Pancreas (tissue), 10 donors: ENCODE data around the gene RAVER1. TPM values are rescaled to one million over a fixed set of nuclear protein-coding genes. Genes with fewer than 3 reads are reported as not detected.

ENCODE experiments used
- ATAC-seq, 4 donors: fragments of 200-7000 bp; cut with Tn5 transposase; one replicate each; pipeline versions ENCODE4 v1.8.0 to v1.9.1; 2020; ENCODE audit warnings: mild to moderate bottlenecking in 4 of 4, moderate library complexity in 4 of 4
- DNase-seq, 6 donors: peaks; one replicate each; pipeline ENCODE4 v3.0.0-alpha.2; 2020
- FAIRE-seq: peaks from 2 replicates; lab custom pipeline; 2012; peaks lifted over from hg19 to GRCh38; lab: Jason Lieb, UNC
- H3K27ac ChIP-seq, 4 donors: fragments of 200-600 bp; sonication (generic); 1 replicate in 3 of 4; 2 replicates in 1 of 4; pipeline versions ENCODE4 v1.5.0 to v1.8.0; 2020
- H3K27me3 ChIP-seq, 4 donors: fragments of 200-600 bp; one replicate each; pipeline ENCODE4 v1.8.0; 2021
- H3K36me3 ChIP-seq, 3 donors: fragments of 200-600 bp; sonication (generic) in 1 of 3; one replicate each; pipeline versions ENCODE4 v1.5.0 to v1.8.0; 2020 to 2021
- H3K4me1 ChIP-seq, 3 donors: fragments of 200-600 bp; one replicate each; pipeline ENCODE4 v1.8.0; 2021
- H3K4me3 ChIP-seq, 4 donors: fragments of 200-600 bp; sonication (generic) in 2 of 4; one replicate each; pipeline versions ENCODE4 v1.5.0 to v1.8.0; 2020 to 2021
- H3K9me3 ChIP-seq, 4 donors: fragments of 200-600 bp; one replicate each; pipeline ENCODE4 v1.8.0; 2021
- CTCF ChIP-seq, 4 donors: fragments of 200-600 bp; sonication (generic) in 3 of 4; IDR thresholded peaks; one replicate each; pipeline versions ENCODE4 v1.5.0 to v1.8.0; 2021; ENCODE audit warnings: antibody characterized with exemption in 4 of 4
- WGBS, 2 donors: extraction: QIAGEN DNeasy Blood & Tissue Kit; methylation state at CpG; one replicate each; pipeline ENCODE4 v1.1.7; 2013; 5-methylcytosine and 5-hydroxymethylcytosine counted together
- intact Hi-C, 3 donors: fragments of 100-400 bp; cut with DNase I; formaldehyde crosslinking; loops; one replicate each; pipeline versions ENCODE4 v1.11.1 to v1.14.2; 2022
- polyA plus RNA-seq, 2 donors: library from polyadenylated mRNA; stranded (reverse); fragments of 200-250 nt; gene quantifications; one replicate each; pipeline ENCODE4 v1.2.3, GENCODE V29; 2013
- total RNA-seq, 6 donors: library from RNA; stranded (reverse); fragmentation: NEBNext Ultra II Directional in 4 of 6; extraction: Animal tissue kit (Norgen Biotek cat#: 25700) in 4 of 6; gene quantifications; one replicate each; pipeline versions ENCODE4 v1.2.1 to v1.2.4, GENCODE V29; 2021 to 2023
- donor health status: healthy with polysubstance abuse.
- donor health status: DM: no; HTN: no; CAD: no; lungs with moderate emphysema.
- donor health status: DM: no; HTN: no; CAD: no.
- donor health status: control.
- donor health status: control.
- donor health status: Bipolar disorder and iron deficiency.
- donor health status: DM: yes; HTN: yes; CAD: no.
- donor health status: DM: no; HTN: no; CAD: no.
- donor health status: DM: no; HTN: no; CAD: no.
- donor health status: DM: yes; HTN: yes; CAD: no.

The RAVER1 gene
- total and polyA plus RNA-seq, 8 donors = 6.0 to 17.3 (median 11.5) TPM

GRCh38 chr19:10317857-10318462, 15.4 kb downstream of the RAVER1 start:
- ATAC-seq = no peak
- Histone ChIP-seq H3K4me1 (peaks cover 0 to 9% (median 4%) of the 10 kb centered on the region in 3 donors), H3K4me3 (no peak overlapping the region), H3K36me3 (peaks cover 0 to 30% (median 10%) of the 10 kb centered on the region in 3 donors), H3K9me3 (no peaks in the 10 kb centered on the region), H3K27ac (no peak overlapping the region), H3K27me3 (no peaks in the 10 kb centered on the region)
- no peak for TF ChIP-seq CTCF (IDR thresholded peaks at IDR 0.05)
- no peak for FAIRE-seq
- intact Hi-C loops = no loop called here
- no peak for DNase-seq
- WGBS, 2 donors = 95% methylated on average over 15 of the region's 15 CpGs

- DNase-seq = no peak
- Histone ChIP-seq H3K27me3 (no peaks in the 10 kb centered on the region), H3K36me3 (peaks cover 0 to 24% (median 10%) of the 10 kb centered on the region in 3 donors), H3K4me1 (peaks cover 0 to 9% (median 4%) of the 10 kb centered on the region in 3 donors), H3K27ac (no peak overlapping the region), H3K4me3 (no peak overlapping the region), H3K9me3 (no peaks in the 10 kb centered on the region)
- no peak for FAIRE-seq
- no peak for ATAC-seq
- intact Hi-C loops = no loop called here
- no peak for TF ChIP-seq CTCF (IDR thresholded peaks at IDR 0.05)
- WGBS, 2 donors = 87% methylated on average over 24 to 29 of the region's 29 CpGs
Observed at GRCh38 chr19:10317045-10317856, 16.1 kb downstream of the RAVER1 start.

- intact Hi-C loops = no loop called here
- Histone ChIP-seq H3K27ac (peak overlapping the region in 1 of 4 donors; percentile 15), H3K9me3 (no peaks in the 10 kb centered on the region), H3K4me1 (peaks cover 0 to 9% (median 4%) of the 10 kb centered on the region in 3 donors), H3K36me3 (peaks cover 0 to 23% (median 10%) of the 10 kb centered on the region in 3 donors), H3K4me3 (peak overlapping the region in 2 of 4 donors; percentile 73 to 78), H3K27me3 (no peaks in the 10 kb centered on the region)
- DNase-seq (peak in 2 of 6 donors; percentile 36 to 76), ATAC-seq (peak in 3 of 4 donors; percentile 2 to 9 (median 5)), FAIRE-seq (no peak)
- WGBS, 2 donors = 53 to 65% methylated on average over 19 of the region's 19 CpGs
- TF ChIP-seq CTCF (IDR thresholded peaks at IDR 0.05) = no peak
Observed at GRCh38 chr19:10316229-10317044, 16.9 kb downstream of the RAVER1 start.

- ATAC-seq = peak; percentile 94 to 97 (median 96)
- Histone ChIP-seq H3K4me1 (peaks cover 0 to 9% (median 4%) of the 10 kb centered on the region in 3 donors), H3K36me3 (peaks cover 0 to 23% (median 3%) of the 10 kb centered on the region in 3 donors), H3K27me3 (no peaks in the 10 kb centered on the region), H3K4me3 (peak within 1 kb of the TSS; percentile 73 to 87 (median 81)), H3K27ac (peak within 1 kb of the TSS; percentile 15 to 39 (median 18)), H3K9me3 (no peaks in the 10 kb centered on the region)
- TF ChIP-seq CTCF (IDR thresholded peaks at IDR 0.05) = no peak
- intact Hi-C loops = no loop called here
- DNase-seq = peak; percentile 89 to 98 (median 94)
- no peak for FAIRE-seq
- whole genome bisulfite sequencing, 2 donors = 0% methylated on average over 55 of the region's 55 CpGs
Observed at GRCh38 chr19:10315335-10316214, 17.8 kb downstream of the RAVER1 start, which contains the start of gene FDX2. TSS of gene FDX2 (minus strand) at chr19:10316015. CDS start at chr19:10315996, 19 bp downstream.
